OCI-LY7 (cell line): ENCODE measurements around the gene RNF183.

Experiments used
- EZH2phosphoT487 ChIP-seq: fragments of 200-600 bp; sonication (generic); IDR thresholded peaks from 2 replicates; pipeline ENCODE4 v1.6.1; 2018; ENCODE audit warnings: low read depth, borderline replicate concordance, mild to moderate bottlenecking, mixed run types, antibody characterized with exemption, low read length, moderate library complexity, mixed read lengths
- TF ChIP-seq, protein P1 (sequence below): fragments of 200-600 bp; sonication (generic); conservative IDR thresholded peaks from 2 replicates; pipeline ENCODE4 v1.5.1; 2014; ENCODE audit warnings: mild to moderate bottlenecking, antibody characterized with exemption, low read length, moderate library complexity, mixed read lengths

DNA sequence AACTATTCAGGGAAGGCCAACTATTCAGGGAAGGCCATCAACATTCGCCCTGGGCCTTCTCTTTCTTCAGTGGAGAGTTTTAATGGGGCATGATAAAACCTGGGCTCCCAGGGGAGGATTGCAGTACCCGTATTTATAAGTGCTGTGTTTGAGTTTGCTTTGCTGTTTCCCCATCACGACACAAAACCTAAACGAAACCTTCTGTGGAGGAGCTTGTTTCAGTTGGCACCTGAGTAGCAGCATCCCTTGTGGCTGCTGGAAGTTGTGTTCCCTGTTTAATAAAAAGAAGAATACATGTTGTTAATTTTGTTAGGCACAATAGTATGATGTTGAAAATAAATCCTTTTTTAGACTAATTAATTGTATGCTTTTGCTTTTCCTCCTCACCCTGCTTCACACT is 28.6 kb upstream of the RNF183 start:
- TF ChIP-seq, protein P1, sequence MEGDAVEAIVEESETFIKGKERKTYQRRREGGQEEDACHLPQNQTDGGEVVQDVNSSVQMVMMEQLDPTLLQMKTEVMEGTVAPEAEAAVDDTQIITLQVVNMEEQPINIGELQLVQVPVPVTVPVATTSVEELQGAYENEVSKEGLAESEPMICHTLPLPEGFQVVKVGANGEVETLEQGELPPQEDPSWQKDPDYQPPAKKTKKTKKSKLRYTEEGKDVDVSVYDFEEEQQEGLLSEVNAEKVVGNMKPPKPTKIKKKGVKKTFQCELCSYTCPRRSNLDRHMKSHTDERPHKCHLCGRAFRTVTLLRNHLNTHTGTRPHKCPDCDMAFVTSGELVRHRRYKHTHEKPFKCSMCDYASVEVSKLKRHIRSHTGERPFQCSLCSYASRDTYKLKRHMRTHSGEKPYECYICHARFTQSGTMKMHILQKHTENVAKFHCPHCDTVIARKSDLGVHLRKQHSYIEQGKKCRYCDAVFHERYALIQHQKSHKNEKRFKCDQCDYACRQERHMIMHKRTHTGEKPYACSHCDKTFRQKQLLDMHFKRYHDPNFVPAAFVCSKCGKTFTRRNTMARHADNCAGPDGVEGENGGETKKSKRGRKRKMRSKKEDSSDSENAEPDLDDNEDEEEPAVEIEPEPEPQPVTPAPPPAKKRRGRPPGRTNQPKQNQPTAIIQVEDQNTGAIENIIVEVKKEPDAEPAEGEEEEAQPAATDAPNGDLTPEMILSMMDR: no peak
- TF ChIP-seq EZH2phosphoT487: no peak
